ENCODE measurements around the gene LTA4H.

The LTA4H gene

GRCh38 chr12:96033549-96034389, 1.6 kb downstream of the LTA4H start:
- no peak for DNase-seq

GRCh38 chr12:96029826-96030225, 5.6 kb downstream of the LTA4H start:
- DNase-seq: no peak

GRCh38 chr12:96028538-96028937, 6.8 kb downstream of the LTA4H start:
- no peak for DNase-seq

GRCh38 chr12:96026331-96026730, 9.1 kb downstream of the LTA4H start:
- DNase-seq: no peak

- no peak for DNase-seq
Observed at GRCh38 chr12:96025518-96025917, 9.9 kb downstream of the LTA4H start.

- no peak for DNase-seq
Observed at GRCh38 chr12:96020314-96021003, 14.9 kb downstream of the LTA4H start.

- DNase-seq: no peak
Observed at GRCh38 chr12:96015672-96016071, 19.7 kb downstream of the LTA4H start.

- DNase-seq: no peak
Observed at GRCh38 chr12:96014943-96015599, 20.3 kb downstream of the LTA4H start.

- no peak for DNase-seq
Observed at GRCh38 chr12:96007729-96008128, 27.7 kb downstream of the LTA4H start.

- no peak for DNase-seq
Observed at GRCh38 chr12:96006727-96007126, 28.7 kb downstream of the LTA4H start.

GRCh38 chr12:96000858-96001257, 34.5 kb downstream of the LTA4H start:
- no peak for DNase-seq

- no peak for DNase-seq
Observed at GRCh38 chr12:95999484-95999883, 35.9 kb downstream of the LTA4H start.

- DNase-seq: no peak
Observed at GRCh38 chr12:95998611-95999286, 36.6 kb downstream of the LTA4H start.

GRCh38 chr12:95997911-95998510, 37.4 kb downstream of the LTA4H start:
- DNase-seq: no peak

GRCh38 chr12:95997276-95997675, 38.1 kb downstream of the LTA4H start:
- no peak for DNase-seq

- DNase-seq: no peak
Observed at GRCh38 chr12:95996034-95996658, 39.2 kb downstream of the LTA4H start, which contains the start of gene HAL. HAL (minus strand) TSS chr12:95996344; CDS start chr12:95995910, 434 bp downstream.

GRCh38 chr12:95995238-95996031, 40.0 kb downstream of the LTA4H start:
- no peak for DNase-seq

- no peak for DNase-seq
Observed at GRCh38 chr12:95994476-95994875, 40.9 kb downstream of the LTA4H start.

- no peak for DNase-seq
Observed at GRCh38 chr12:95993907-95994306, 41.5 kb downstream of the LTA4H start.

- no peak for DNase-seq
Observed at GRCh38 chr12:95990136-95990535, 45.3 kb downstream of the LTA4H start.

- no peak for DNase-seq
Observed at GRCh38 chr12:95989504-95990123, 45.8 kb downstream of the LTA4H start.
